HG03439 (cell line): ENCODE measurements around the gene TBCEL.

Experiments
- ATAC-seq: cut with Tn5 transposase; IDR thresholded peaks from one replicate; pipeline ENCODE4 v1.9.1; 2021; ENCODE audit warnings: mild to moderate bottlenecking, moderate library complexity; ENCODE audit not compliant: unreplicated experiment

TBCEL gene

GRCh38 chr11:121134741-121135312, 110.9 kb downstream of the TBCEL start:
- ATAC-seq, result no peak

GRCh38 chr11:121137005-121137404, 113.1 kb downstream of the TBCEL start:
- ATAC-seq, result no peak

GRCh38 chr11:121138259-121138658, 114.4 kb downstream of the TBCEL start:
- no peak for ATAC-seq

GRCh38 chr11:121140369-121140768, 116.5 kb downstream of the TBCEL start:
- ATAC-seq, result no peak
